H1 (cell line): ENCODE results near the gene NOBOX.

Experiments used
- BRCA1 ChIP-seq: IDR thresholded peaks from 2 replicates; pipeline ENCODE4 v1.6.1; 2012; ENCODE audit warnings: low read depth, low read length, improper control_type of control experiment
- CEBPB ChIP-seq: IDR thresholded peaks from 2 replicates; pipeline ENCODE4 v1.6.1; 2012; ENCODE audit warnings: low read depth, low read length
- EP300 ChIP-seq, 2 experiments: IDR thresholded peaks; 1 replicate in 1 of 2; 2 replicates in 1 of 2; pipeline ENCODE4 v1.6.1; 2011 to 2012; ENCODE audit warnings: low read depth in 2 of 2, low read length in 2 of 2, mild to moderate bottlenecking in 2 of 2, borderline replicate concordance in 1 of 2, inconsistent platforms in 1 of 2, moderate library complexity in 1 of 2
- FOSL1 ChIP-seq: IDR thresholded peaks from 2 replicates; pipeline ENCODE4 v1.6.1; 2011; ENCODE audit warnings: mild to moderate bottlenecking, low read depth, low read length, moderate library complexity; ENCODE audit not compliant: insufficient read depth
- GABPA ChIP-seq: IDR thresholded peaks from 2 replicates; pipeline ENCODE4 v1.6.1; 2011; ENCODE audit warnings: mild to moderate bottlenecking, low read length, moderate library complexity, borderline replicate concordance; ENCODE audit not compliant: insufficient read depth
- GTF2F1 ChIP-seq: IDR thresholded peaks from 2 replicates; pipeline ENCODE4 v1.6.1; 2012; ENCODE audit warnings: low read depth, low read length, improper control_type of control experiment, borderline replicate concordance
- POLR2AphosphoS5 ChIP-seq: IDR thresholded peaks from 2 replicates; pipeline ENCODE4 v1.6.1; 2011; ENCODE audit warnings: low read depth, low read length
- TAF1 ChIP-seq: IDR thresholded peaks from 2 replicates; pipeline ENCODE4 v1.6.1; 2011; ENCODE audit warnings: mild to moderate bottlenecking, low read depth, low read length
- TF ChIP-seq, protein P1 (sequence below), 3 experiments: IDR thresholded peaks; 1 replicate in 2 of 3; 2 replicates in 1 of 3; pipeline versions ENCODE4 v1.5.1 to v1.6.1; 2011; ENCODE audit warnings: low read length in 3 of 3, mild to moderate bottlenecking in 3 of 3, inconsistent platforms in 2 of 3, low read depth in 1 of 3, moderate library complexity in 1 of 3; ENCODE audit not compliant: insufficient read depth in 1 of 3; ENCODE audit errors: control extremely low read depth in 1 of 3
- TF ChIP-seq, protein P2 (sequence below): IDR thresholded peaks from 2 replicates; pipeline ENCODE4 v1.6.1; 2012; ENCODE audit warnings: low read length, inconsistent platforms
- TF ChIP-seq, protein P3 (sequence below): IDR thresholded peaks from 2 replicates; pipeline ENCODE4 v1.6.1; 2011; ENCODE audit warnings: low read depth, mild to moderate bottlenecking, low read length; ENCODE audit not compliant: insufficient read depth

DNA sequence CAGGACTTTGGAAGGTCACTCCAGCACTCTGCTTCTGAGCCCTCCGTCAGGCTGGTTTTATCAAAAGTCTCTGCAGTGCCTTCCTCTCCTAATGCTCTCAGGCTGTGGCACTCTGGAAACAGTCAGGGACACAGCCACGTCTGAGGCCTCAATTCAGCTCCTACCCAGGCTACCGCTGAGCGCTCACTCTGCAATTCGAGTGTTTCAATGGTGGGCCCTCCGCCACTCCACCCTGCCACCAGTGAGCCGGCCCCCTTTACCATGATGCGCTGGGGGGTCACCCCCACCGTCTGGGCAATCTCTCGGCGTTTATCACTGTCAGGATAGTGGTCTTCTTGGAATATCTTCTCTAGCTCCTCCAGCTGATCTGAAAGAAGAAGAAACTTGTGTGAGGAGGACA, 3.5 kb downstream of the NOBOX start:
- TF ChIP-seq GABPA (no peak), EP300 (IDR thresholded peaks at IDR 0.05; ENCODE audit: borderline replicate concordance in 1 of 2, low read depth in 2 of 2, low read length in 2 of 2) (no peak), TAF1 (no peak), GTF2F1 (no peak), FOSL1 (no peak), POLR2AphosphoS5 (no peak), CEBPB (no peak), BRCA1 (no peak)
- TF ChIP-seq, protein P1, sequence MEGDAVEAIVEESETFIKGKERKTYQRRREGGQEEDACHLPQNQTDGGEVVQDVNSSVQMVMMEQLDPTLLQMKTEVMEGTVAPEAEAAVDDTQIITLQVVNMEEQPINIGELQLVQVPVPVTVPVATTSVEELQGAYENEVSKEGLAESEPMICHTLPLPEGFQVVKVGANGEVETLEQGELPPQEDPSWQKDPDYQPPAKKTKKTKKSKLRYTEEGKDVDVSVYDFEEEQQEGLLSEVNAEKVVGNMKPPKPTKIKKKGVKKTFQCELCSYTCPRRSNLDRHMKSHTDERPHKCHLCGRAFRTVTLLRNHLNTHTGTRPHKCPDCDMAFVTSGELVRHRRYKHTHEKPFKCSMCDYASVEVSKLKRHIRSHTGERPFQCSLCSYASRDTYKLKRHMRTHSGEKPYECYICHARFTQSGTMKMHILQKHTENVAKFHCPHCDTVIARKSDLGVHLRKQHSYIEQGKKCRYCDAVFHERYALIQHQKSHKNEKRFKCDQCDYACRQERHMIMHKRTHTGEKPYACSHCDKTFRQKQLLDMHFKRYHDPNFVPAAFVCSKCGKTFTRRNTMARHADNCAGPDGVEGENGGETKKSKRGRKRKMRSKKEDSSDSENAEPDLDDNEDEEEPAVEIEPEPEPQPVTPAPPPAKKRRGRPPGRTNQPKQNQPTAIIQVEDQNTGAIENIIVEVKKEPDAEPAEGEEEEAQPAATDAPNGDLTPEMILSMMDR (IDR thresholded peaks at IDR 0.05; ENCODE audit: control extremely low read depth in 1 of 3, insufficient read depth in 1 of 3, low read depth in 1 of 3, low read length in 3 of 3), result no peak
- TF ChIP-seq, protein P2, sequence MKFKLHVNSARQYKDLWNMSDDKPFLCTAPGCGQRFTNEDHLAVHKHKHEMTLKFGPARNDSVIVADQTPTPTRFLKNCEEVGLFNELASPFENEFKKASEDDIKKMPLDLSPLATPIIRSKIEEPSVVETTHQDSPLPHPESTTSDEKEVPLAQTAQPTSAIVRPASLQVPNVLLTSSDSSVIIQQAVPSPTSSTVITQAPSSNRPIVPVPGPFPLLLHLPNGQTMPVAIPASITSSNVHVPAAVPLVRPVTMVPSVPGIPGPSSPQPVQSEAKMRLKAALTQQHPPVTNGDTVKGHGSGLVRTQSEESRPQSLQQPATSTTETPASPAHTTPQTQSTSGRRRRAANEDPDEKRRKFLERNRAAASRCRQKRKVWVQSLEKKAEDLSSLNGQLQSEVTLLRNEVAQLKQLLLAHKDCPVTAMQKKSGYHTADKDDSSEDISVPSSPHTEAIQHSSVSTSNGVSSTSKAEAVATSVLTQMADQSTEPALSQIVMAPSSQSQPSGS, result no peak
- TF ChIP-seq, protein P3, sequence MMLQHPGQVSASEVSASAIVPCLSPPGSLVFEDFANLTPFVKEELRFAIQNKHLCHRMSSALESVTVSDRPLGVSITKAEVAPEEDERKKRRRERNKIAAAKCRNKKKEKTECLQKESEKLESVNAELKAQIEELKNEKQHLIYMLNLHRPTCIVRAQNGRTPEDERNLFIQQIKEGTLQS, result no peak
